Liver (tissue), 9 donors: ENCODE measurements around the gene RABEP2. TPM values are rescaled to one million over a fixed set of nuclear protein-coding genes. Genes with fewer than 3 reads are reported as not detected.

Source experiments
- DNase-seq: peaks from one replicate; pipeline ENCODE4 v3.0.0-alpha.2; 2017; ENCODE audit warnings: low spot score
- H3K27ac ChIP-seq, 2 donors: one replicate each; pipeline ENCODE4 v1.7.0; 2013; ENCODE audit warnings: inconsistent platforms in 2 of 2, low read length in 2 of 2, control low read depth in 1 of 2, low read depth in 1 of 2, mild to moderate bottlenecking in 1 of 2
- H3K27me3 ChIP-seq, 4 donors: one replicate each; pipeline versions ENCODE4 v1.6.1 to v1.7.0; 2013; ENCODE audit warnings: low read length in 3 of 4, inconsistent platforms in 1 of 4, mild to moderate bottlenecking in 1 of 4, moderate library complexity in 1 of 4; ENCODE audit not compliant: control insufficient read depth in 4 of 4, insufficient read depth in 4 of 4
- H3K36me3 ChIP-seq, 4 donors: one replicate each; pipeline versions ENCODE4 v1.6.1 to v1.7.0; 2013; ENCODE audit warnings: low read length in 3 of 4, mild to moderate bottlenecking in 3 of 4, low read depth in 1 of 4, moderate library complexity in 1 of 4; ENCODE audit not compliant: control insufficient read depth in 4 of 4, insufficient read depth in 3 of 4
- H3K4me1 ChIP-seq, 4 donors: one replicate each; pipeline versions ENCODE4 v1.6.1 to v1.7.0; 2013; ENCODE audit warnings: low read length in 3 of 4, mild to moderate bottlenecking in 3 of 4, moderate library complexity in 1 of 4; ENCODE audit not compliant: control insufficient read depth in 4 of 4, insufficient read depth in 4 of 4
- H3K4me3 ChIP-seq, 3 donors: one replicate each; pipeline versions ENCODE4 v1.6.1 to v1.7.0; 2013; ENCODE audit warnings: low read length in 3 of 3, control low read depth in 1 of 3, low read depth in 1 of 3, mild to moderate bottlenecking in 1 of 3
- H3K9ac ChIP-seq, 2 donors: one replicate each; pipeline ENCODE4 v1.7.0; 2013; ENCODE audit warnings: low read length in 2 of 2, mild to moderate bottlenecking in 2 of 2, moderate library complexity in 2 of 2, control low read depth in 1 of 2, low read depth in 1 of 2
- H3K9me3 ChIP-seq, 4 donors: one replicate each; pipeline versions ENCODE4 v1.6.1 to v1.7.0; 2013; ENCODE audit warnings: low read length in 3 of 4; ENCODE audit not compliant: control insufficient read depth in 4 of 4
- ATF3 ChIP-seq: IDR thresholded peaks from 2 replicates; pipeline ENCODE4 v1.6.1; 2016; ENCODE audit warnings: antibody characterized with exemption
- EGR1 ChIP-seq, 2 donors: IDR thresholded peaks; 2 replicates each; pipeline ENCODE4 v1.6.1; 2016 to 2018; ENCODE audit warnings: antibody characterized with exemption in 2 of 2, low read depth in 2 of 2
- FOXA1 ChIP-seq: IDR thresholded peaks from 2 replicates; pipeline ENCODE4 v1.6.1; 2016; ENCODE audit warnings: antibody characterized with exemption
- FOXA2 ChIP-seq: IDR thresholded peaks from 2 replicates; pipeline ENCODE4 v1.6.1; 2016; ENCODE audit warnings: antibody characterized with exemption
- GABPA ChIP-seq, 2 donors: IDR thresholded peaks in 1 of 2; conservative IDR thresholded peaks in 1 of 2; 2 replicates each; pipeline ENCODE4 v1.6.1; 2016; ENCODE audit warnings: antibody characterized with exemption in 2 of 2, mild to moderate bottlenecking in 1 of 2, moderate library complexity in 1 of 2
- HNF4A ChIP-seq, 2 donors: conservative IDR thresholded peaks; 2 replicates each; pipeline ENCODE4 v1.6.1; 2016; ENCODE audit warnings: antibody characterized with exemption in 2 of 2, mild to moderate bottlenecking in 2 of 2
- HNF4G ChIP-seq: IDR thresholded peaks from 2 replicates; pipeline ENCODE4 v1.6.1; 2016; ENCODE audit warnings: antibody characterized with exemption
- JUND ChIP-seq, 2 donors: IDR thresholded peaks; 2 replicates each; pipeline ENCODE4 v1.6.1; 2016; ENCODE audit warnings: antibody characterized with exemption in 2 of 2
- MAX ChIP-seq: IDR thresholded peaks from 2 replicates; pipeline ENCODE4 v1.6.1; 2016; ENCODE audit warnings: antibody characterized with exemption
- NR2F2 ChIP-seq: IDR thresholded peaks from 2 replicates; pipeline ENCODE4 v1.6.1; 2016; ENCODE audit warnings: antibody characterized with exemption
- RAD21 ChIP-seq, 2 donors: IDR thresholded peaks; 2 replicates each; pipeline ENCODE4 v1.6.1; 2016; ENCODE audit warnings: antibody characterized with exemption in 2 of 2, mild to moderate bottlenecking in 2 of 2
- RXRA ChIP-seq, 2 donors: IDR thresholded peaks; 2 replicates each; pipeline ENCODE4 v1.6.1; 2017 to 2018; ENCODE audit warnings: antibody characterized with exemption in 2 of 2, mild to moderate bottlenecking in 1 of 2
- SP1 ChIP-seq: IDR thresholded peaks from 2 replicates; pipeline ENCODE4 v1.6.1; 2018; ENCODE audit warnings: antibody characterized with exemption, mild to moderate bottlenecking
- TAF1 ChIP-seq: conservative IDR thresholded peaks from 2 replicates; pipeline ENCODE4 v1.6.1; 2016; ENCODE audit warnings: antibody characterized with exemption, mild to moderate bottlenecking
- YY1 ChIP-seq: IDR thresholded peaks from 2 replicates; pipeline ENCODE4 v1.6.1; 2016; ENCODE audit warnings: antibody characterized with exemption, mild to moderate bottlenecking
- WGBS: extraction: QIAGEN DNeasy Blood & Tissue Kit; methylation state at CpG from one replicate; pipeline ENCODE4 v1.1.7; 2013; 5-methylcytosine and 5-hydroxymethylcytosine counted together
- polyA plus RNA-seq, 2 donors: library from polyadenylated mRNA; stranded (reverse) in 1 of 2; unstranded in 1 of 2; fragments of 200-250 nt in 1 of 2; fragments of >200 nt in 1 of 2; fragmentation: Nextera tagmentation in 1 of 2; extraction: Ambion mirVana in 1 of 2; gene quantifications; one replicate each; pipeline versions ENCODE4 v1.2.1 to v1.2.3, GENCODE V29; 2013 to 2015
- total RNA-seq, 2 donors: library from RNA; depleted of rRNA; stranded (reverse); fragments of >200 nt; gene quantifications; one replicate each; pipeline ENCODE4 v1.2.3, GENCODE V29; 2014
- TF ChIP-seq, protein P1 (sequence below): IDR thresholded peaks from 2 replicates; pipeline ENCODE4 v1.6.1; 2016; ENCODE audit warnings: antibody characterized with exemption
- TF ChIP-seq, protein P2 (sequence below): IDR thresholded peaks from 2 replicates; pipeline ENCODE4 v1.6.1; 2016; ENCODE audit warnings: antibody characterized with exemption, mild to moderate bottlenecking
- TF ChIP-seq, protein P3 (sequence below): fragments of 150-350 bp; IDR thresholded peaks from 2 replicates; pipeline ENCODE4 v1.5.1; 2017; ENCODE audit warnings: improper control_type of control experiment, low read depth, low read length; ENCODE audit not compliant: missing input control
- donor health status: healthy.
- donor health status: healthy.
- donor health status: healthy.
- donor health status: healthy.
- donor health status: healthy.

RABEP2 gene
- total and polyA plus RNA-seq, 4 donors: 3.0 to 16.1 (median 8.3) TPM

- Histone ChIP-seq H3K27ac (peak overlapping the region; percentile 84 to 96), H3K9me3 (no peaks in the 10 kb centered on the region), H3K27me3 (no peaks in the 10 kb centered on the region), H3K9ac (peak overlapping the region in 1 of 2 donors; percentile 70), H3K36me3 (peaks cover 4 to 14% (median 8%) of the 10 kb centered on the region in 4 donors), H3K4me1 (peaks cover 0 to 20% (median 17%) of the 10 kb centered on the region in 4 donors), H3K4me3 (peak overlapping the region; percentile 82 to 99 (median 90))
- WGBS: 2% methylated on average over 42 of the region's 42 CpGs
- DNase-seq: no peak
- TF ChIP-seq, protein P1, sequence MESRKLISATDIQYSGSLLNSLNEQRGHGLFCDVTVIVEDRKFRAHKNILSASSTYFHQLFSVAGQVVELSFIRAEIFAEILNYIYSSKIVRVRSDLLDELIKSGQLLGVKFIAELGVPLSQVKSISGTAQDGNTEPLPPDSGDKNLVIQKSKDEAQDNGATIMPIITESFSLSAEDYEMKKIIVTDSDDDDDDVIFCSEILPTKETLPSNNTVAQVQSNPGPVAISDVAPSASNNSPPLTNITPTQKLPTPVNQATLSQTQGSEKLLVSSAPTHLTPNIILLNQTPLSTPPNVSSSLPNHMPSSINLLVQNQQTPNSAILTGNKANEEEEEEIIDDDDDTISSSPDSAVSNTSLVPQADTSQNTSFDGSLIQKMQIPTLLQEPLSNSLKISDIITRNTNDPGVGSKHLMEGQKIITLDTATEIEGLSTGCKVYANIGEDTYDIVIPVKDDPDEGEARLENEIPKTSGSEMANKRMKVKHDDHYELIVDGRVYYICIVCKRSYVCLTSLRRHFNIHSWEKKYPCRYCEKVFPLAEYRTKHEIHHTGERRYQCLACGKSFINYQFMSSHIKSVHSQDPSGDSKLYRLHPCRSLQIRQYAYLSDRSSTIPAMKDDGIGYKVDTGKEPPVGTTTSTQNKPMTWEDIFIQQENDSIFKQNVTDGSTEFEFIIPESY: no peak
- peak in 1 of 2 donors; percentile 45 for TF ChIP-seq GABPA (IDR thresholded peaks at IDR 0.05 in 1 of 2, conservative IDR thresholded peaks at IDR 0.05 in 1 of 2)
- TF ChIP-seq YY1: no peak
Observed at GRCh38 chr16:28863929-28864793, 60.9 kb downstream of the RABEP2 start.

- Histone ChIP-seq H3K27me3 (no peaks in the 10 kb centered on the region), H3K9me3 (no peaks in the 10 kb centered on the region), H3K9ac (no peak overlapping the region), H3K4me3 (no peak overlapping the region), H3K36me3 (no peaks in the 10 kb centered on the region), H3K4me1 (peaks cover 0 to 4% (median 3%) of the 10 kb centered on the region in 4 donors), H3K27ac (no peak overlapping the region)
- WGBS: 81% methylated on average over 4 of the region's 4 CpGs
- TF ChIP-seq RXRA (IDR thresholded peaks at IDR 0.05) (no peak), GABPA (IDR thresholded peaks at IDR 0.05 in 1 of 2, conservative IDR thresholded peaks at IDR 0.05 in 1 of 2) (no peak), MAX (no peak), HNF4G (no peak), HNF4A (conservative IDR thresholded peaks at IDR 0.05) (no peak), FOXA1 (no peak), SP1 (no peak), JUND (IDR thresholded peaks at IDR 0.05) (no peak), FOXA2 (no peak), EGR1 (IDR thresholded peaks at IDR 0.05; ENCODE audit: low read depth in 2 of 2) (no peak), TAF1 (no peak), YY1 (no peak), NR2F2 (no peak), RAD21 (IDR thresholded peaks at IDR 0.05) (no peak), ATF3 (no peak)
- TF ChIP-seq, protein P2, sequence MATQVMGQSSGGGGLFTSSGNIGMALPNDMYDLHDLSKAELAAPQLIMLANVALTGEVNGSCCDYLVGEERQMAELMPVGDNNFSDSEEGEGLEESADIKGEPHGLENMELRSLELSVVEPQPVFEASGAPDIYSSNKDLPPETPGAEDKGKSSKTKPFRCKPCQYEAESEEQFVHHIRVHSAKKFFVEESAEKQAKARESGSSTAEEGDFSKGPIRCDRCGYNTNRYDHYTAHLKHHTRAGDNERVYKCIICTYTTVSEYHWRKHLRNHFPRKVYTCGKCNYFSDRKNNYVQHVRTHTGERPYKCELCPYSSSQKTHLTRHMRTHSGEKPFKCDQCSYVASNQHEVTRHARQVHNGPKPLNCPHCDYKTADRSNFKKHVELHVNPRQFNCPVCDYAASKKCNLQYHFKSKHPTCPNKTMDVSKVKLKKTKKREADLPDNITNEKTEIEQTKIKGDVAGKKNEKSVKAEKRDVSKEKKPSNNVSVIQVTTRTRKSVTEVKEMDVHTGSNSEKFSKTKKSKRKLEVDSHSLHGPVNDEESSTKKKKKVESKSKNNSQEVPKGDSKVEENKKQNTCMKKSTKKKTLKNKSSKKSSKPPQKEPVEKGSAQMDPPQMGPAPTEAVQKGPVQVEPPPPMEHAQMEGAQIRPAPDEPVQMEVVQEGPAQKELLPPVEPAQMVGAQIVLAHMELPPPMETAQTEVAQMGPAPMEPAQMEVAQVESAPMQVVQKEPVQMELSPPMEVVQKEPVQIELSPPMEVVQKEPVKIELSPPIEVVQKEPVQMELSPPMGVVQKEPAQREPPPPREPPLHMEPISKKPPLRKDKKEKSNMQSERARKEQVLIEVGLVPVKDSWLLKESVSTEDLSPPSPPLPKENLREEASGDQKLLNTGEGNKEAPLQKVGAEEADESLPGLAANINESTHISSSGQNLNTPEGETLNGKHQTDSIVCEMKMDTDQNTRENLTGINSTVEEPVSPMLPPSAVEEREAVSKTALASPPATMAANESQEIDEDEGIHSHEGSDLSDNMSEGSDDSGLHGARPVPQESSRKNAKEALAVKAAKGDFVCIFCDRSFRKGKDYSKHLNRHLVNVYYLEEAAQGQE: no peak
- TF ChIP-seq, protein P3, sequence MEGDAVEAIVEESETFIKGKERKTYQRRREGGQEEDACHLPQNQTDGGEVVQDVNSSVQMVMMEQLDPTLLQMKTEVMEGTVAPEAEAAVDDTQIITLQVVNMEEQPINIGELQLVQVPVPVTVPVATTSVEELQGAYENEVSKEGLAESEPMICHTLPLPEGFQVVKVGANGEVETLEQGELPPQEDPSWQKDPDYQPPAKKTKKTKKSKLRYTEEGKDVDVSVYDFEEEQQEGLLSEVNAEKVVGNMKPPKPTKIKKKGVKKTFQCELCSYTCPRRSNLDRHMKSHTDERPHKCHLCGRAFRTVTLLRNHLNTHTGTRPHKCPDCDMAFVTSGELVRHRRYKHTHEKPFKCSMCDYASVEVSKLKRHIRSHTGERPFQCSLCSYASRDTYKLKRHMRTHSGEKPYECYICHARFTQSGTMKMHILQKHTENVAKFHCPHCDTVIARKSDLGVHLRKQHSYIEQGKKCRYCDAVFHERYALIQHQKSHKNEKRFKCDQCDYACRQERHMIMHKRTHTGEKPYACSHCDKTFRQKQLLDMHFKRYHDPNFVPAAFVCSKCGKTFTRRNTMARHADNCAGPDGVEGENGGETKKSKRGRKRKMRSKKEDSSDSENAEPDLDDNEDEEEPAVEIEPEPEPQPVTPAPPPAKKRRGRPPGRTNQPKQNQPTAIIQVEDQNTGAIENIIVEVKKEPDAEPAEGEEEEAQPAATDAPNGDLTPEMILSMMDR: no peak
- DNase-seq: no peak
Observed at GRCh38 chr16:28859326-28859725, 65.7 kb downstream of the RABEP2 start.
